ENCODE results near the gene CADM2. TPM values are rescaled to one million over a fixed set of nuclear protein-coding genes. Genes with fewer than 3 reads are reported as not detected.

Gene CADM2
- total and polyA plus RNA-seq, 2 donors from 2014 or later, result 0.06 to 0.25 TPM

GRCh38 chr3:85939074-85939482 is 980.3 kb downstream of the CADM2 start:
- H3K9ac ChIP-seq (ENCODE audit: low read length in 3 of 3), result no peak overlapping the region
- no peak for TF ChIP-seq CTCF (IDR thresholded peaks at IDR 0.05; ENCODE audit: borderline replicate concordance, extremely low read depth, insufficient read depth)
- peak in 1 of 5 donors; percentile 12 for DNase-seq
- no peaks in the 10 kb centered on the region for H3K27me3 ChIP-seq (ENCODE audit: control insufficient read depth, insufficient read depth, low read length)
- intact Hi-C loops (cut with DNase I), result no loop called here
- FAIRE-seq, result no peak
- H3K9me3 ChIP-seq (ENCODE audit: control insufficient read depth in 2 of 3, insufficient read depth in 1 of 3, low read length in 3 of 3), result no peaks in the 10 kb centered on the region
- H3K27ac ChIP-seq (ENCODE audit: low read depth in 2 of 2, low read length in 2 of 2), result no peak overlapping the region
- no peak overlapping the region for H3K4me3 ChIP-seq (ENCODE audit: low read length in 3 of 3)
- no peaks in the 10 kb centered on the region for H3K36me3 ChIP-seq (ENCODE audit: control insufficient read depth in 2 of 3, insufficient read depth in 3 of 3, low read length in 3 of 3)
- H3K4me1 ChIP-seq (ENCODE audit: control insufficient read depth in 2 of 3, insufficient read depth in 2 of 3, low read depth in 1 of 3, low read length in 3 of 3), result no peaks in the 10 kb centered on the region

- FAIRE-seq, result no peak
- no peaks in the 10 kb centered on the region for H3K4me1 ChIP-seq (ENCODE audit: control insufficient read depth in 2 of 3, insufficient read depth in 2 of 3, low read depth in 1 of 3, low read length in 3 of 3)
- H3K9ac ChIP-seq (ENCODE audit: low read length in 3 of 3), result no peak overlapping the region
- H3K36me3 ChIP-seq (ENCODE audit: control insufficient read depth in 2 of 3, insufficient read depth in 3 of 3, low read length in 3 of 3), result no peaks in the 10 kb centered on the region
- H3K4me3 ChIP-seq (ENCODE audit: low read length in 3 of 3), result no peak overlapping the region
- no peaks in the 10 kb centered on the region for H3K9me3 ChIP-seq (ENCODE audit: control insufficient read depth in 2 of 3, insufficient read depth in 1 of 3, low read length in 3 of 3)
- no peak for TF ChIP-seq CTCF (IDR thresholded peaks at IDR 0.05; ENCODE audit: borderline replicate concordance, extremely low read depth, insufficient read depth)
- no peak overlapping the region for H3K27ac ChIP-seq (ENCODE audit: low read depth in 2 of 2, low read length in 2 of 2)
- no peaks in the 10 kb centered on the region for H3K27me3 ChIP-seq (ENCODE audit: control insufficient read depth, insufficient read depth, low read length)
- no peak for DNase-seq
- intact Hi-C loops (cut with DNase I), result no loop called here
These were observed 991.6 kb downstream of the CADM2 start for GRCh38 chr3:85950435-85950834.

GRCh38 chr3:85960793-85961192 is 1002.0 kb downstream of the CADM2 start:
- no peaks in the 10 kb centered on the region for H3K36me3 ChIP-seq (ENCODE audit: control insufficient read depth in 2 of 3, insufficient read depth in 3 of 3, low read length in 3 of 3)
- intact Hi-C loops (cut with DNase I), result no loop called here
- H3K27me3 ChIP-seq (ENCODE audit: control insufficient read depth, insufficient read depth, low read length), result no peaks in the 10 kb centered on the region
- no peak overlapping the region for H3K9ac ChIP-seq (ENCODE audit: low read length in 3 of 3)
- no peaks in the 10 kb centered on the region for H3K4me1 ChIP-seq (ENCODE audit: control insufficient read depth in 2 of 3, insufficient read depth in 2 of 3, low read depth in 1 of 3, low read length in 3 of 3)
- FAIRE-seq, result peak; percentile 27
- H3K4me3 ChIP-seq (ENCODE audit: low read length in 3 of 3), result no peak overlapping the region
- H3K27ac ChIP-seq (ENCODE audit: low read depth in 2 of 2, low read length in 2 of 2), result no peak overlapping the region
- no peak for TF ChIP-seq CTCF (IDR thresholded peaks at IDR 0.05; ENCODE audit: borderline replicate concordance, extremely low read depth, insufficient read depth)
- no peak for DNase-seq
- H3K9me3 ChIP-seq (ENCODE audit: control insufficient read depth in 2 of 3, insufficient read depth in 1 of 3, low read length in 3 of 3), result no peaks in the 10 kb centered on the region

Measured in kidney (tissue), 14 donors.